ENCODE data around the gene FLNB.

Gene FLNB

DNA sequence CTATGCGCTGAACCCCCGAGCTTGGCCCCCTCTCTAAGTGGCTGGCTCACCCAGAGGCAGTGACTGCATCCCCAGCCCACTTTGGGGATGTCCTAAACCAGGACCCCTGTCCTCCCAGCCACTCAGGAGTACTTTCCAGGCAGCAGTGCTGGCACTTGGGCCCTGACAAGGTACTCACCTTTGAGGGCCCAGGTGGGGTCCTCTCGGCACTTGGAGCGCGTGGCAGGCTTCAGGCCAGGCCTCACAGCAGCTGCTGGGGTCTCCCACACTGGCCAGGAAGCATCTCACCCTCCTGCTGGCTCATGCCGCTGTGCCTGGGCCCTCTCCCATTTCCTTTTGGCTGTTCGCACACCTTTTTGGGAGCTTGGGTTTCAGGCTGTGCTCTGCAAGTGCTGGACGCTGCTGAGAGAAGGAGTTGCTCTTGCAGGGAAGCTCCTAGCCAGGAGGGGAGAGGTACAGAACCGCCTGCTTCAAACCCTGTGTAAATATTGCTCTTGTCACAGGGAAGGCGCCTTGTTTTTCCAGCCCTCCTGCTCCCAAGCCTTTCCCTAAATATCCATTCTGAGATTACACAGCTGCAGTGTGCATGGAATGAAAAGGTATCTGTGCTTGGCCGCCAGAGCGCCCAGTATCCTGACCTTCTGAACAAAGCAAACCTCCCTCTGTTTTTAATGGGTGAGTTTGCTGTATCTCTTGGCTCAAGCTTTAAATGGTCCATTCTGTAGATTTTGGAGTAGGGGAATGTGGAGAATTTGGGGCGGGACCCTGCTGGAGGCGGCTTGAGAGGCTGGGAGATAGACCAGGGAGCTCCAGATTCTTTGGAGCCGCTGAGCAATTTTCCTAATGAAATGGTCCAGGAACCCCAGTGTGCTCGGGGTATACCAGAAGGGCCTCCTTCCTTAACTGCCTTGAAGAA, 156.9 kb downstream of the FLNB start:
- DNase-seq (ENCODE audit: low read depth), result no peak

DNA sequence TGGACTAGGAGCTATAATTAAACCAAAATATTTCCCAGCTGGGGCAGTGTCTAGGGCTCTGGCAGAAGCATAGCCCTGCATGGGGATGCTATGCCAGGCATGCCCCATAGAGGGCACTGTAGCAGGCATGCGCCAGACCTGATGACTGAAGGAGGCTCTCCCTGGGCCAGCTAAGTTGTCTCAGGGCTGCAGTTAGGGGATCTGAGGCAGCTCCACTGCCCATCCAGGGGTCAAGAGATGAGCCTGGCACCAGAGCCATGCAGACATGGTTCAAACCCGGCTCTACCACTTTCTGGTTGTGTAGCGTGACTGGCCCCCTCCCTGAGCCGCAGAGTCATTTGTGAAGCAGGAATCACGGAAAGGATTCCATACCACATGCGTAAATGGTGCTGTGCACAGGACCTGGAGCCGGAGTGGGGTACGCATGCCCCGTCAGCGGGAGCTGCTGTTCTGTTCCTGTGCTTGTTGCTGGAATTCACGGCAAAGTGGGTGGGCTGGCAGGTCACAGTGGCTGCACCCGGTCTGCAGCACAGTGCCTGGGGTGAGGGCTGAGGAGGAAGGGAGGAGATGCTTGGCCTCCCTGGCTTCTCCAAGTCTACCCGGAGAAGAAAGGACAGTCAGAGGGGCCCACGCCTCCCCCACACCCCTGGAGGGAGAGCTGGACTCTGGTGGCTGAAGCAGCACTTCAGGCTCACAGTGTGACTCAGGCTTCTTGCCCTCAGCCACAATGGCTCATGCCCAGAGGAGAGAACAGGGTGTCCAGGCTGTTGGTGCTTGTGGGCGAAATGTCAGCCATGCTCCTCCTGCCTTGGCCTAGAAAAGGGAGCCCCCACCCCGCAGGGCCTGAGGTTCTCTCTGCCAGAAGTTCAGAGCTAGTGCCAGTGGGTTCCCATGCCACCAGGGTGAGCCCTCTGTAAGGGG, 159.5 kb downstream of the FLNB start:
- DNase-seq (ENCODE audit: low read depth), result no peak

- DNase-seq (ENCODE audit: low read depth), result no peak
Observed at GRCh38 chr3:58168498-58168897, 160.3 kb downstream of the FLNB start.

DNA sequence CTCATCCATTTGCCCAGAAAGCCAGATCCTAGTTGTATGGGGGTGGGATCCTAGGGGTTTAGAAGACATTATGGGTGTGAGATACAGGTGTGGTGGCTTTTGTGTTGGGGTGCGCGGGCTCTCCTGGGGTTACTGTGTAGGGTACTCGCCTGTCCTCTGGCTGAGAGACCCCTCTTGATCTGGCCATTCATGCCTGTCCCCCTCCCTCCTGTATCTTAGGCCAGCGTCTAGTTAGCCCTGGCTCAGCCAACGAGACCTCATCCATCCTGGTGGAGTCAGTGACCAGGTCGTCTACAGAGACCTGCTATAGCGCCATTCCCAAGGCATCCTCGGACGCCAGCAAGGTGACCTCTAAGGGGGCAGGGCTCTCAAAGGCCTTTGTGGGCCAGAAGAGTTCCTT, 161.1 kb downstream of the FLNB start:
- no peak for DNase-seq (ENCODE audit: low read depth)

DNA sequence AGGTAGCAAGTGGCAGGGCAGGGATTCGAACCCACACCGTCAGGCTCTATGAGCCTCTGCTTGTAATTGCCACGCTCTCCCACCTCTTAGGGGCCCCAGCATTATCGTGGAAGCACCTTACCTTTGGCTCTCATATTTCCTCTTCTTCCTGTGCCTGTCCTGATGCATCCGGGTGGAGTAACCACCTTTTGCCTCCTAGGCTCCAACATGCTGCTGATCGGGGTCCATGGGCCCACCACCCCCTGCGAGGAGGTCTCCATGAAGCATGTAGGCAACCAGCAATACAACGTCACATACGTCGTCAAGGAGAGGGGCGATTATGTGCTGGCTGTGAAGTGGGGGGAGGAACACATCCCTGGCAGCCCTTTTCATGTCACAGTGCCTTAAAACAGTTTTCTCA, 162.2 kb downstream of the FLNB start:
- no peak for DNase-seq (ENCODE audit: low read depth)

GRCh38 chr3:58171126-58171525, 162.9 kb downstream of the FLNB start:
- DNase-seq (ENCODE audit: low read depth), result no peak

GRCh38 chr3:58173029-58173668, 164.9 kb downstream of the FLNB start:
- DNase-seq (ENCODE audit: low read depth), result no peak

DNA sequence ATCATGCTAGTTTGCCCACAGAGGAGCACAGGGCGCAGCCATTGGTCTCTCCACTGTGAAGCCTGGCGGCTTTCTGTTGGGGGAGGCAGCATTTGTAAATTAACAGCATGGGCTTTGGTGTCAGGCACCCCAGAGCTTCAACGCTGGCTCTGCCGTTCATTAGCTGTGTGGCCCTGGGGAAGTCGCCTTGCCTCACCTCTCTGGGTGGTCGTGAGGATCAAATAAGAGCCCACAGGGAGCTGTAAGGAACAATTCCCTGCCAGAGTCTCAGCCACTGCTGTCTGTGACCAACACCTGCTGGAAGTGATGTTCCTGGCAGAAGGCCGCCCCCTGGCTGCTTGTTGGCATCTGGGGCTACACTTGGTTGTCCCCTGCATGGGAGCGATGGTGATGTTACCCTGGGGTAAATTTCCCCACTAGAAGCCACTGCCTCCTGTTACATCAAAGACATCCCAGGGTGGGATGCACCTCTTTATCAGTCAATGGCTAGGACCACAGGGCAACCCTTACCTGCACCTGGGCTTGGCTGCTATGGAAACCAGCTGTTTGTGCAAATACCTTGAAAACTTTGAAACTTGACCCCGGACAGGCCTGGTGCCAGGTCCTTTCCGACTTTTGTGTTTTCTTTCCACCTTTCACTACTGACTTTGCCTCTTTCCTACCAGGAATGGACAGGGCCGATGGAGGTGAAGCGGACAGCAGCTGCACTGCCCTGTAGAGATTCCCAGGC, 165.6 kb downstream of the FLNB start:
- DNase-seq (ENCODE audit: low read depth), result no peak

DNA sequence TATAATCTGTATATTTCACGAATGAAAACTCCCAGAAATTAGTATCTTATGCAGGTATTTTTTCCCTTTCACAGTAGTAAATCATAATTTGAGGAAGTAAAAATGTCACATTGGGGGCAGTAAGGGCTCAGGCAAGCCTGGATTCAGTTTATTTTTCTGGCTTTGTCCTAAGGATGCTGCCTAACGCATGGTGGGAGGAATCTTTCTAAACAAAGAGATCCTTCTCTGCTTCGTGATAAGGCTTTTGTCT, 166.9 kb downstream of the FLNB start:
- DNase-seq (ENCODE audit: low read depth), result no peak

GRCh38 chr3:58175437-58176184, 167.4 kb downstream of the FLNB start:
- no peak for DNase-seq (ENCODE audit: low read depth)

DNA sequence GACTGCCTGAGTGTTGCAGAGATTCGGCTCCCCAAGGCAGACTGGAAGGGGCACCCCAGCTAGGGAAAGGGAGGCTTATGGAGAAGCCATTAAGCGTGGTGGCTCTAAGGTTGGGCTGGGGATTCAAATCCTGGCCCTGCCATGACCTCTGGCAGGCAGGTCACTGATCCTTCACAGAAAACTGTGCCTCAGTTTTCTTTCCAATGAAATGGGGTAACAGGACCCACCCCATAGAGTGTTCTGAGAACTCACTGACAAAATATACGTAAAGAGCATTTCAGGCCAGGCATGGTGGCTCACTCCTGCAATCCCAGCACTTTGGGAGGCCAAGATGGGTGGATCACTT, 167.9 kb downstream of the FLNB start:
- DNase-seq (ENCODE audit: low read depth), result no peak

DNA sequence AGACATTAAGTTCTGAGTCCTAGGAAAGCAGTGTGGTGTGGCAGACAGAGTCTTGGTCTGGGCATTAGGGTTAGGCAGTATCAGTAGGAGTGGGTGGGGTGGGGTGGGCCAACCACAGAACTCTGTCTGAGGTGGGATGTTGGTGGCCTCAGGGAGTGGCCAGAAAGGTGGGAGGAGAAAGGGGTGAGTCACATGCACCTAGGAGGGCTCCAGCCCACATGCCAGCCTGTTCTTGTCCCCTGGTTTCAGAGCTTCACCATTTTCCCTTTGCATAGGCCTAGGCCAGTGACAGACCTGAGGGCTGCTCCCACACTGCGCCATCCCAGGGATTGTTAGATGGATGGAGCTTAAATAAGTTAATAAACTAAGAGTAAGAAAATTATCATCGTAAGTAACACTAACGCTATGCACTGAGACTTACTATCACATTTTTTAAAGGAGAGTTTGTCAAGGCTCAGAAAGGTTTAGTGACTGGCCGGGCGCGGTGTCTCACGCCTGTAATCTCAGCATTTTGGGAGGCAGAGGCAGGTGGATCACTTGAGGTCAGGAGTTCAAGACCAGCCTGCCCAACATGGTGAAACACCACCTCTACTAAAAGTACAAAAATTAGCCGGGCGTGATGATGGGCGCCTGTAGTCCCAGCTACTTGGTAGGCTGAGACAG, 168.7 kb downstream of the FLNB start:
- DNase-seq (ENCODE audit: low read depth), result no peak

GRCh38 chr3:58177747-58178527, 169.7 kb downstream of the FLNB start:
- no peak for DNase-seq (ENCODE audit: low read depth)

- no peak for DNase-seq (ENCODE audit: low read depth)
Observed at GRCh38 chr3:58178528-58179234, 170.5 kb downstream of the FLNB start.

DNA sequence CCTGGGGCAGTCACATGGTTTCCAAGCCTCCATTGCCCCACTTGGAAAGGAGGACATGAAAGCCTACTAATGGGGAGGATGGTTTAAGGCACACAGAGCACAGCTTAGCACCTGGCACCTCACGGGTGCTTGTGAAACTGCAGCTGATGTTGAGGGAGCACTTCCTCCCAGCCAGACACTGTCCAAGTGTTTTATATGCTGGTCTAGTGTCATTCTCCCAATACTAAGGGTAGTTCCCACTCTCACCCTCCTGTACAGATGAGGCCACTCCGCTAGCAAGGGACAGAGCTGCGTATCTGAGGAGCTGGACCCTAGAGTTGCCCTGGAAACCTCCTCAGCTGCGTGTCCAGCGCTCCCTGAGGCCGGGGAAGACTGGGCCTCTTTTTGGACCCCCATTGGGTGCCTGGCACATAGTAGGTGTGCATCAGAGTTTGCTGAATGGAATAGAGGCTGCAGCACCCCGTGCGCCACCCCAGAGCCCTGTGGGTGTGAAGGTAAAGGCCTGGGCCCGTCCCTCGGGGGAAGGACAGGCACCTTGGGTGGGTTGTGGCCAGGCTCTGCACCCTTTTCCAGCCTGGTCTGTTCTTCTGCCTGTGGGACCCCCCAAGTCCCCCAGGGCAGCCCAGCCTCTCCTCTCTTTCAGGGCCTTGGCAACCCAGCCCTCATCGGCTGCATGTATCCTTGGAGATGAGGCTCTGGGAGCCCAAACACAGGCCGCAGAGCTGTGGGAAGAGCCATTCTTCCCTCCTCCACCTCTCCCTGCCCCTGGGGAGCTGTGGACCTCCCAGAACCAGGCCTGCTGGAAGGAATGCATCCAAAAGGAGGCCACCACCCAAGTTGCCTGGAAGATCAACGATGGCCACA, 171.2 kb downstream of the FLNB start:
- DNase-seq (ENCODE audit: low read depth), result no peak

DNA sequence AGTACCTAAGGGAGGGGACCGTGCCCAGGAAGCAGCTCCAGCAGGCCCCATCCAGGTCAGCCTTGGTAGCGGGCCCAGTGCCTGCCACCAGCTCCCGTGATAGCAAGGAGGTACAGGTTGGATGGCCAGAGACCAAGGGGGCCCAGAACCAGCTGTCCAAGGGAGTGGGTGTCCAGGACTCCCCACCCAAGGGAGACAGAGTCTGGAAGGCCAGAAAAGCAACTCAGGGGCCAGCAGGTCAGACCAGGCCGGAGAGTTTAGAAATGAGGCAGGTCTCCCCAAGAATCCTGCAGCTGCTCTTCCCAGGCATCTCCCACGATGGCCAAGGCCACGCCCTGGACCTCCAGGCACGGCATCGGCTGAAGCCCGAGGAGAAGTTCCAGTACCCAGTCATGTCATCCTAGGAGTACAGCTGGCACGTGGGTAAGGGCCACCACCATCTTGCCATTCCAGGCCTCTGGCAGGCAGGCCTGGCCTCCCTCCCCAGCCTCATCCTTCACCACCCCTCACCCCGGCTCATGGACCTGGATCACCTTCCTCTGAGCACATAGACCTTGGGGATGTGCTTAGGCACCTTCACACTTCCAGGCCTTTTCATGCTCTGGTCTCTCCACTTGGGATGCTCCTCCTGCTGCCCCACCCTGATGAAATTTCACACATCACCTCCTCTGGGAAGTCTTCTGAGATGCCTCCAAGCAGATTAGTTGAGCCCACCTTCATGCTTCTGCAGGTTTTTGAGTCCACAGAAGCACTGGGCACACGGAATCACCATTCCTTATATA, 172.1 kb downstream of the FLNB start:
- no peak for DNase-seq (ENCODE audit: low read depth)

GRCh38 chr3:58180940-58181587, 172.8 kb downstream of the FLNB start:
- DNase-seq (ENCODE audit: low read depth), result no peak
